Cerebellar nuclear complex (tissue), 1 donor: ENCODE results near the gene TMEM120B.
"Not testable (repeated sequence)": the region's sequence is repeated elsewhere in the genome, so short reads cannot be mapped to it uniquely, and the experiment has no call there.

Experiments used
- DNase-seq, 2 experiments: peaks; one replicate each; lab custom pipeline; 2025; lab: John Stamatoyannopoulos, UW

TMEM120B gene

DNA sequence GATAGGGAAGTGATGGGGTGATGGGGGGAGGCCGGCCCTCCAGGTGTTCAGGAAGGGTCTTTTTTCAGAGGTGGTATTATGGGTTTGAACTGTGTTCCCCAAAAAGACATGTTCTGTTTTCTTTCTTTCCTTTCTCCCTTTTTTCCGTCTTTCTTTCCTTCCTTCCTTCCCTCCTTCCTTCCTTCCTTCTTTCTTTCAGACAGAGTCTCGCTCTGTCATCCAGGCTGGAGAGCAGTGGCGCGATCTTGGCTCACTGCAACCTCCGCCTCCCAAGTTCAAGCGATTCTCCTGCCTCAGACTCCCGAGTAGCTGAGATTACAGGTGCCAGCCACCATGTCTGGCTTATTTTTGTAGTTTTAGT is 3.5 kb upstream of the TMEM120B start:
- DNase-seq, result not testable (repeated sequence)

DNA sequence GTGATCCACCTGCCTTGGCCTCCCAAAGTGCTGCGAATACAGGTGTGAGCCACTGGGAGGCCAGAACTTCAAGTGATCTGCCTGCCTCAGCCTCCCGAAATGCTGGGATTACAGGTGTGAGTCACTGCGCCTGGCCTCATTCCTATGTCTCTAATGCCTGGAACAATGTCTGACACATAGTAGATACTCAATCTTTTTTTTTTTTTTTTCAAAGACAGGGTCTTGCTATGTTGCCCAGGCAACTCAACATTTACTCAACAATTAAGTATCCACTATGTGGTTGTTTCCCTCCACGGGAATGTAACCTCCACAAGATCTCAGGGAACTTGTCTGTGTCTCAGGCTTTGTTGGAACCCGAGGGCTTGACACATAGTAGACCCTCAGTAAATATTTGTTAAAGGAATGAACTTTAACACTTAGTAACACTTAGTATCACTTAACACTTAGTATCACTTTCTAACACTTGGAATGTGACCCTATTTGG is 3.0 kb upstream of the TMEM120B start:
- no peak for DNase-seq

GRCh38 chr12:121711361-121712189 is 977 bp upstream of the TMEM120B start:
- DNase-seq, result no peak

GRCh38 chr12:121712190-121712460 is 427 bp upstream of the TMEM120B start:
- DNase-seq, result no peak

DNA sequence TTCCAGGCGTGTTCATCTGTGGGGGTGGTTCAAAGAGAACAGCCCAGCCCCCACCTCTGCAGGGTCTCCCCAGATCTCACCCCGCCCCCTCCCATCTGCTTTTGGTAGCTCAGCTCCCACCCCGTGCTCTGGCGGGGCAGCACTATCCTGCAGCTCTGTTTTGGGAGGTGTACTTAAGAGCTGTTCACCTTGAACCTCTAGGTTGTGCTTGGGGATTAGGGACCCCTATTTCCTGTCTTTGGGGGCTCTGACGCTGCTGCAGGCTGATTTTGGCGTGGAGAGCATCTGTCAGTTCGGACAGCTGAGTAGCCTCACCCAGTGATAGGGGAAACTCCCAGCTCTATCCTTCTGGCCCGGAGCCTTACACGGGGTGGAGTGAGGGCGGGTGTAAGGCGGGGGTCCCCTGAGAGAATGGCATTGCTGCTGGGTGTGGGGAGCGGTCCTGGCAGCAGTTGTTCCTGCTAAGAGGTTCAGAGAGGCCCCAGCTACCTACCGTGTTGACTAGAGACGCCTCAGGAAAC is 765 bp downstream of the TMEM120B start:
- DNase-seq, result no peak

GRCh38 chr12:121713793-121714192 is 1.2 kb downstream of the TMEM120B start:
- no peak for DNase-seq

- not testable (repeated sequence) for DNase-seq
These were observed 2.5 kb downstream of the TMEM120B start for GRCh38 chr12:121715055-121715454.

- DNase-seq, result no peak
These were observed 3.4 kb downstream of the TMEM120B start for GRCh38 chr12:121715862-121716435.

DNA sequence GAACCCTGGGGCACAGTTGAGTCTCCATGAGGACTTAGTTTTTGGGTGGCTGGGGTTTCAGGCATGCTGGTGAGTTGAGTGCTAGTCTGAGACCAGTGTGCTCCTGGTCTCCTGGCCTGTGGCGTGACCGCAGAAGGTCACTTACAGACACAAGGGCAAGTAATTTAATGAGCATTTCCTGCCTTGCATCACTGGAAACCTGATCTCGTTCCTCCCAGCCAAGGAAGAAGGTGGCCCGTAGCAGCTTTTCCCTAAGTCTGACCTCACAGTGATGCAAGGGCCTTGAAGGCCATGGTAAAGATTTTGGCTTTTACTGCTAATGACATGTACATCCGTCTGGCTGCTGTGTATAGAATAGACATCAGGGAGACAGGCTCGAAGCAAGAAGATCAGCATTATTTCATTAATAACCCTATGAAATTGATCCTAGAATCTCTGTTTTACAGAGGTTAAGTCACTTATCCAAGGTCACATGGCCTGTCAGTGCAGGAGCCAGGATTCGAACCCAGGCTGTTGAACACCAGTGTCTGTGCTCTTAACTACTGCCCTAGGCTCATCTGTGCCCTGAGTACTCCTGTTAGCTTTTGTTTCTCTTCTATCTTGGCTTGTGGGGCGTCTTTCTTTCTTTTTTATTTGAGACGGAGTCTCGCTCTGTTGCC is 4.6 kb downstream of the TMEM120B start:
- no peak for DNase-seq

DNA sequence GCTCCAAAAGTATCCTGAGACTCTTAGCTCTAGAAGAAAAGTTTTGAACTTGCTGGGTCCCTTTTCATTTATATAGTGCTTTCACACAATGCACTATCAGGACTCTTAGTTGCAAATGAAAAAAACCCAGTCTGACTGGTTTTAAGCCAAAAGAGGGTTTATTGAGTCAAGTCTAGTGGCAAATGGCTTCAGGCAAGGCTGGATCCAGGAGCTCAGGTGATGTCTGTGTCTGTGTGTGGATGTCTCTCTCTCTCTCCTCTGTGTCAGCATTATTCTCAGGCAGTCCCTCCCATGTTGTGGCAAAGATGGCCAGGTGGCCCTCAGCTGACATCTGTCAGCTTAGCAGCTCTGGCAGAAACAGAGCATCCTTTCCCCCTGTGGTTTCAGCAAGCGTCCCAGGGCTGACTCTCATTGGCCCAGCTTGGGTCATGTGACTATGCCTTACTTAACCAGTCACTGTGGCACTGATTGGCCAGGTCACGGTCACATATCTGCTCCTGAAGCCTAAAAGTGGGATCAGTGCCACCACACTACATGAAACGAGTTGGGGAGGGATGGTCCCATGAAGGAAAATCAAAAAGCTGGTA is 6.2 kb downstream of the TMEM120B start:
- no peak for DNase-seq

GRCh38 chr12:121719926-121720414 is 7.4 kb downstream of the TMEM120B start:
- no peak for DNase-seq

- no peak for DNase-seq
These were observed 8.2 kb downstream of the TMEM120B start for GRCh38 chr12:121720762-121721161.

GRCh38 chr12:121722511-121722910 is 10.0 kb downstream of the TMEM120B start:
- DNase-seq, result no peak

- no peak for DNase-seq
These were observed 10.6 kb downstream of the TMEM120B start for GRCh38 chr12:121723200-121723599.

DNA sequence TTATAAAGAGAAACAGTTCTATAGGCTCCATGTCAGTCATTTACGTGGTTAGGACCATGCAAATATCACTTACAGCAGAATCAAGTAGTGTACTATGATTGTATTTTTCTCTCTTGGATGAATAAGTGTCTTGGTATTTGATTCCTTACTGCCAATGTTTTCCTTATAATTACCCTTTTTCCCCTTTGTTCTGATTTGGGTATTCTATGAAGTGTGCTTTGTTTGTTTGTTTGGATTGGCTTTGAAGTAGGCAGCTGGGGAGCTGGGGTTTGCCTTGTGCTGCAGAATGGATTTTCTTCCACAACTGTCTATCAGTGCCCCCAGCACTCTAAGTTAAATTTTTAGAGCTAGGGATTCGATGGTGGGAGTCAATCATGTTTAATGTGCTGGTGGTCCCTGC is 12.4 kb downstream of the TMEM120B start:
- no peak for DNase-seq

DNA sequence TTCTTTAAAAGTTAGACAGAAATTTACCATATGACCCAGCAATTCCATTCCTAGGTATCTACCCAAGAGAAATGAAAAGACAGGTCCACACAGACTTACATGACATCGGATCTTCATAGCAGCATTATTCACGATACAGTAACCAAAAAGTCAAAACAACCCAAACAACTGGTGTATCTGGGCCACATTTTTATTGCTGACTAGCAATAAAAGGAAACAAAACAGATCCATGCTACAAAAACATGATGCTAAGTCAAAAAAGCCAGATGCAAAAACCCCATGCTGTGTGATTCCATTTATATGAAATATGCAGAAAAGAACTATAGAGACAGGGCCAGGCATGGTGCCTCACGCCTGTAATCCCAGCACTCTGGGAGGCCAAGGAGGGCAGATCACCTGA is 12.9 kb downstream of the TMEM120B start:
- DNase-seq, result no peak

DNA sequence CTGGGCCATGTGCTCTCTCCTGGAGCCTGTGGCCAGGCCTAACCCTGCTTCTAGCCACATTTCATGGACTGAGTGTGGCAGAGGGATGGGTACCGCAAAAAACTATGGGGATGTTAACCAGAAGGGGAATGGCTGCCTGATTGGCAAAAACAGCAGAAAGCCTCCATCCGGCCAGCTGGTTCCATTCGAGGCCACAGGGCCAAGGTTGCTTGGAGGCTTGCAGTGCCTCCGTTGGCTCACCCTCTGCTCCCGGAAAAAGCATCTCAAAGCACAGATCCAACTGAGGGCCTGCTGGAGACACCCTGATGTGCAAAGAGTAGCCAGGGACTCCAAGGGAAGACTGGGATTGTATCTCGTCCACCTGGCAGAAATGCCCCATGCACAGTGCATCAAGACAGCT is 16.5 kb downstream of the TMEM120B start:
- no peak for DNase-seq

GRCh38 chr12:121731473-121731872 is 18.9 kb downstream of the TMEM120B start:
- no peak for DNase-seq

- no peak for DNase-seq
These were observed 21.3 kb downstream of the TMEM120B start for GRCh38 chr12:121733849-121734248.

- DNase-seq, result no peak
These were observed 25.8 kb downstream of the TMEM120B start for GRCh38 chr12:121738340-121738858.

DNA sequence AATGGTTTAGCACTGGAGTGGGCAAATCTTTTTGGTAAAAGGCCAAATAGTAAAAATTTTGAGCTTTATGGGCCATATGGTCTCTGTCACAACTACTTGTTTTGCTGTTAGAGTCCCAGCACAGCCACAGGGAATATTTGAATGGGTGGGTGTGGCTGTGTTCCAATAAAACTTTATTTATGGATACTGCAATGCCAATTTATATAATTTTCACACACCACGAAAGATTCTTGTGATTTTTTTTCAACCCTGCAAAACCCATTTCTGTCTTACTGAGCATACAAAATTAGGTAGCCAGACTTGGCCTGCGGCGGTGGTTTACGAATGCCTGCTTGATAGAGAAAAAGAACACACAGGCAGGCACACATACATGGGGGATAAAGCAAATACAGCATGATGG is 28.3 kb downstream of the TMEM120B start:
- no peak for DNase-seq

DNA sequence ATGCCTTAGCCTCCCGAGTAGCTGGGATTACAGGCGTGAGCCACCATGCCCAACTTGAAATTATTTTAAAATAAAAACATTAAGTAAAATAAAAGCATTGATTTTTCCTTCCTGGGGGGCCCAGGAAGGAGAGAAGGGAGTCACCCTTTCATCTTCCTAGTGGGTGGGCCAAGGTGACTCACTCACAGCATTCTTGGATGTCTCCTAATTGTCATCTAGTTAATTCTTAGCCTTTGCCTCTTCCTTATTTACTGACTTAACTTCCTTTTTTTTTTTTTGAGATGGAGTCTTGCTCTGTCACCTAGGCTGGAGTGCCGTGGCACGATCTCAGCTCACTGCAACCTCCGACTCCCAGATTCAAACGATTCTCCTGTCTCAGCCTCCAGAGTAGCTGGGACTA is 29.2 kb downstream of the TMEM120B start:
- no peak for DNase-seq
